HFF-Myc (cell line): ENCODE measurements around the gene PDP2.

Experiments used
- DNase-seq: peaks from one replicate; pipeline ENCODE4 v3.0.0-alpha.2; 2011; ENCODE audit warnings: low read depth; ENCODE audit errors: extremely low read depth
- H3K4me3 ChIP-seq: replicated peaks from 2 replicates; pipeline ENCODE4 v1.5.1; 2011; ENCODE audit warnings: low read depth, mild to moderate bottlenecking, control low read depth, low read length
- TF ChIP-seq, protein P1 (sequence below): IDR thresholded peaks from 2 replicates; pipeline ENCODE4 v1.5.1; 2012; ENCODE audit warnings: mild to moderate bottlenecking, low read depth, low read length, control low read depth; ENCODE audit errors: missing control alignments

PDP2 gene

DNA sequence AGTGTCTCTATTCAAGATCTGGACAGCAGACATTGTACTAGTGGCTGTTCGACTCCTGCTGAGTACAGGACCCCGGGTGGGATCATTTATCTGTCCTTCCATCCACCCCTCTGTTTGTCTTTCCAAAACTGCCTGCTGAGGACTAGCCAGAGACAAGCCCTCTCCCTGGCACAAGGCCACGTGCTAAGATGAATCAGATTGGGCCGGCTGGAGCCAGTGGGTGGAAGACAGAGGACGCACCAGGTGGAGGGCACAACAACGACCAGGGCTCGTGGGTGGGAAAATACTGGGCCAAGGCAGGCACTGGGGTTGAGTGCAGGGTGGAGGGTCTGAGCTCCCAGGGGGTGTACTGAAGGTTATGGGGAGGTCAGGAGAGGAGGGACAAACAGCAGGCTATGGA is 37.5 kb upstream of the PDP2 start:
- no peak overlapping the region for H3K4me3 ChIP-seq
- TF ChIP-seq, protein P1, sequence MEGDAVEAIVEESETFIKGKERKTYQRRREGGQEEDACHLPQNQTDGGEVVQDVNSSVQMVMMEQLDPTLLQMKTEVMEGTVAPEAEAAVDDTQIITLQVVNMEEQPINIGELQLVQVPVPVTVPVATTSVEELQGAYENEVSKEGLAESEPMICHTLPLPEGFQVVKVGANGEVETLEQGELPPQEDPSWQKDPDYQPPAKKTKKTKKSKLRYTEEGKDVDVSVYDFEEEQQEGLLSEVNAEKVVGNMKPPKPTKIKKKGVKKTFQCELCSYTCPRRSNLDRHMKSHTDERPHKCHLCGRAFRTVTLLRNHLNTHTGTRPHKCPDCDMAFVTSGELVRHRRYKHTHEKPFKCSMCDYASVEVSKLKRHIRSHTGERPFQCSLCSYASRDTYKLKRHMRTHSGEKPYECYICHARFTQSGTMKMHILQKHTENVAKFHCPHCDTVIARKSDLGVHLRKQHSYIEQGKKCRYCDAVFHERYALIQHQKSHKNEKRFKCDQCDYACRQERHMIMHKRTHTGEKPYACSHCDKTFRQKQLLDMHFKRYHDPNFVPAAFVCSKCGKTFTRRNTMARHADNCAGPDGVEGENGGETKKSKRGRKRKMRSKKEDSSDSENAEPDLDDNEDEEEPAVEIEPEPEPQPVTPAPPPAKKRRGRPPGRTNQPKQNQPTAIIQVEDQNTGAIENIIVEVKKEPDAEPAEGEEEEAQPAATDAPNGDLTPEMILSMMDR = no peak
- no peak for DNase-seq

DNA sequence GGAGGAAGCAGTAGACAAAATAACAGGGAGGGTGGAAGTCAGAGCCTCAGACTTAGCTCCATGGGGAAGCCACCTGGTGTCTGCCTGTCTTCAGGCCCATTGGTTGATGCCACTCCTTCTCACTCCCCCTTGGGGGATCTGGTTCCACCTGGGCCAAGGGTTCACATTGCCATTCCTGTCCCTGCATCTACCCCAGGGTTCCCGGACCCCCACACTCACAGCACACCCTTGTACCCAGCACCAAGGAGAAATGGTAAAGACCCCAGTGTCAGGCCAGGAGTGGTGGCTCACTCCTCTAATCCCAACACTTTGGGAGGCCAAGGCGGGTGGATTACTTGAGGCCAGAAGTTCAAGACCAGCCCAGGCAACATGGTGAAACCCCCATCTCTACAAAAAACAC is 37.1 kb upstream of the PDP2 start:
- TF ChIP-seq, protein P1 = no peak
- H3K4me3 ChIP-seq = no peak overlapping the region
- no peak for DNase-seq

DNA sequence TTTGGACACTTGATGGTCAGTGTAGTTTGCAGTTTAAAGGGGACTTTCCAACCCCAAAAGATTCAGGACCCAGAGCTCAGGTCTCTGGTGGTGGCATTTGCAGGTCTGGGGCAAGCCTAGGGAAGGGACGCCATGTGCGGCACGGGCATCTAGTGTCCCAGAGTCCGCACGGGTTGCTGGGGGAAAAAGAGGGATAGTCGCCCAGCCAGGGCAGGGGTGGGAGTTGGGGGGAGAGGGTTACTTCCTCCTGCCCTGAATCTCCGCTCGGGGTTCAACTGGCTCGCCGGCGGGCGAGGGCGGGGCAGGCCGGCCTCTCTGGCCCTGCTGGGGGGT is 36.3 kb upstream of the PDP2 start:
- TF ChIP-seq, protein P1 = no peak
- peak overlapping the region; percentile 36; the same call in 1 of the 2 replicates for H3K4me3 ChIP-seq
- DNase-seq = no peak

DNA sequence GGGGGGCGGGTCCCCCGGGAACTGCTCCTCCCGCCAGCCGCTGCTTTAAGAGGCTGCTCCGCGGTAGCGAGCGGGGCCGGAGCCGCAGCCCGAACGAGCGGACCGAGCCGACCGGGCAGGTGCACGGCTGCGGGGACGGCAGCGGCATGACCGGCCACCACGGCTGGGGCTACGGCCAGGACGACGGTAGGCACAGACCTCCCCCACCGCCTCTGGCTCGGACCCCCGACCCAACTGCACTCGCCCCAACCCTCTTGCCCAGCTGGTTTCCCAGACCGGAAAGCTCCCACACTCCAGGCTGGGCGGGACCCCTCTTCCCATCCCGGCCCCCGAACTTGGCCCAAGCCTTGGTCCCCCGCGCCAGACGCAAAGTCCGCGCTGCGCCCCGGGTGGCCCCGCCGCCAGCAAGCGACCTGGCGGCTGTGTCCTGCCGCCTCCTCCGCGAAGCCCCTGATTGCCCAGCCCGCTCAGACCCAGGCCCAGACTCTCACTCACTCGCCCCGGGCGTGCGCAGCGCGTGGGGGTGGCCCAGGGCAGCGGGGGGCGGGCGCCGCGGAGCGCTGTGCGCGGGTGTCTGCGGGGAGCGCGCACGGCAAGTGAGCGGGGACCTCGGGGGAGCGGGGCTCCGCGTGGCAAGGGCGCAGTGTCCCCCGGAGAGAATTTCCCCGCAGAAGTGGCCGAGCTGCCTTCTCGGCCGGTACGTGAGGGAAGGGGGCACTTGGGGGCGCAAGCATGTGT is 35.8 kb upstream of the PDP2 start, which contains the start of gene CA7:
Gene CA7, plus strand, starts transcription at position 73 of the 738 bp plus-strand sequence. Its CDS starts 74 bp downstream, at position 147.
- TF ChIP-seq, protein P1 = no peak
- peak within 1 kb of the TSS; percentile 36 for H3K4me3 ChIP-seq
- DNase-seq = no peak

DNA sequence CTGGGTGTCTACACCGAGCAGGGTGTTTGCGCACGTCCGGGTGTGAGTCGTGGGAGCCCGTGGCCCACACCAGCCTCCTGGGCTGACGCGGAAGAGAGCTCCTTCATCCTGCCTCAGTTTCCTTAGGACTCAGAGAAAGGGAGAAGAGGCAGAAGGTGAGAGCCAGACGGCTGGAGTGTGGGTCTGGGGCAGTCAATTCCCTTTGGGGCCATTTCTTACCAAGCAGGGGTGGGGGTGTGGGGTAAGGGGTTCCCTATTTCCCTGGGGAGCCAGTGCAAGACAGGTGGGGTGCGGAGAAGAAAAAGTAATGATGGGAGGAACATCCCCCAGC is 35.3 kb upstream of the PDP2 start:
- H3K4me3 ChIP-seq = peak overlapping the region; percentile 36
- DNase-seq = no peak
- TF ChIP-seq, protein P1 = no peak

- TF ChIP-seq, protein P1 = no peak
- no peak overlapping the region for H3K4me3 ChIP-seq
- no peak for DNase-seq
Measured at GRCh38 chr16:66845791-66846221, 34.5 kb upstream of the PDP2 start.

GRCh38 chr16:66846266-66846665 is 34.0 kb upstream of the PDP2 start:
- DNase-seq = no peak
- TF ChIP-seq, protein P1 = no peak
- no peak overlapping the region for H3K4me3 ChIP-seq
